Stimulated activated CD4-positive, alpha-beta T cell treated with anti-CD3 and anti-CD28 coated beads, TNF-alpha, amount 100 ng/mL, for 4 hours (primary cell): ENCODE data around the gene EMP1.
A peak's percentile ranks its signal among the peaks of the same experiment; 100 is the strongest.

Experiments used
- DNase-seq, 3 experiments: peaks; one replicate each; pipeline ENCODE4 v3.0.0-alpha.2; 2020; ENCODE audit warnings: low read depth in 3 of 3

The EMP1 gene

GRCh38 chr12:13196130-13196921, at the start of gene EMP1:
Gene EMP1 (plus strand): TSS chr12:13196726. CDS start chr12:13211511, 14,785 bp downstream.
- peak; percentile 21 to 65 (median 56) for DNase-seq

GRCh38 chr12:13147688-13148484, 48.6 kb upstream of the EMP1 start:
- no peak for DNase-seq

GRCh38 chr12:13148485-13148847, 48.1 kb upstream of the EMP1 start:
- DNase-seq = no peak

GRCh38 chr12:13149411-13149810, 47.1 kb upstream of the EMP1 start:
- no peak for DNase-seq

- no peak for DNase-seq
These were observed 44.2 kb upstream of the EMP1 start for GRCh38 chr12:13152281-13152680.

GRCh38 chr12:13152756-13153155, 43.8 kb upstream of the EMP1 start:
- no peak for DNase-seq

GRCh38 chr12:13153180-13153579, 43.3 kb upstream of the EMP1 start:
- no peak for DNase-seq

- DNase-seq = no peak
These were observed 42.4 kb upstream of the EMP1 start for GRCh38 chr12:13154027-13154538.

- no peak for DNase-seq
These were observed 41.7 kb upstream of the EMP1 start for GRCh38 chr12:13154831-13155230.

GRCh38 chr12:13156277-13156676, 40.2 kb upstream of the EMP1 start:
- no peak for DNase-seq

GRCh38 chr12:13161172-13161571, 35.4 kb upstream of the EMP1 start:
- no peak for DNase-seq

GRCh38 chr12:13162904-13163303, 33.6 kb upstream of the EMP1 start:
- DNase-seq = no peak

GRCh38 chr12:13163868-13164635, 32.5 kb upstream of the EMP1 start:
- no peak for DNase-seq

- no peak for DNase-seq
These were observed 31.5 kb upstream of the EMP1 start for GRCh38 chr12:13164921-13165616.

- DNase-seq = peak; percentile 33 to 59 (median 57)
These were observed 30.9 kb upstream of the EMP1 start for GRCh38 chr12:13165617-13166041.

- no peak for DNase-seq
These were observed 29.3 kb upstream of the EMP1 start for GRCh38 chr12:13167226-13167625.

GRCh38 chr12:13167906-13168305, 28.6 kb upstream of the EMP1 start:
- no peak for DNase-seq

- DNase-seq = no peak
These were observed 27.3 kb upstream of the EMP1 start for GRCh38 chr12:13169272-13169671.

- DNase-seq = no peak
These were observed 25.5 kb upstream of the EMP1 start for GRCh38 chr12:13170892-13171490.

- no peak for DNase-seq
These were observed 24.3 kb upstream of the EMP1 start for GRCh38 chr12:13171921-13172859.
